CD4-positive, alpha-beta T cell (primary cell): ENCODE data around the gene RNF144A. TPM values are rescaled to one million over a fixed set of nuclear protein-coding genes. Genes with fewer than 3 reads are reported as not detected.

Source experiments
- ATAC-seq: fragments of 200-7000 bp; cut with Tn5 transposase; one replicate; pipeline ENCODE4 v1.10.0; 2022; ENCODE audit warnings: mild to moderate bottlenecking; ENCODE audit not compliant: poor library complexity
- CTCF ChIA-PET: fragments of 350-600 bp; sonication (Branson Sonifier 250); formaldehyde crosslinking; loops from one replicate; lab custom pipeline; 2021; ENCODE audit warnings: antibody characterized with exemption, inconsistent platforms; lab: Charles Lee
- POLR2A ChIA-PET: fragments of 350-600 bp; sonication (Branson Sonifier 250); formaldehyde crosslinking; loops from one replicate; lab custom pipeline; 2021; ENCODE audit warnings: antibody characterized with exemption, inconsistent platforms; lab: Charles Lee
- DNase-seq, 14 experiments: peaks; one replicate each; pipeline ENCODE4 v3.0.0-alpha.2; 2013 to 2020; ENCODE audit warnings: mixed read lengths in 2 of 14
- H3K27ac ChIP-seq, 2 donors: one replicate each; pipeline versions ENCODE4 v1.5.1 to v1.7.0; 2013; ENCODE audit warnings: low read length in 2 of 2, low read depth in 1 of 2, mild to moderate bottlenecking in 1 of 2
- H3K27me3 ChIP-seq, 2 experiments: 1 replicate in 1 of 2; 2 replicates in 1 of 2; pipeline versions ENCODE4 v1.6.1 to v1.7.0; 2013; ENCODE audit warnings: low read length in 2 of 2, control low read depth in 1 of 2, mild to moderate bottlenecking in 1 of 2, moderate library complexity in 1 of 2; ENCODE audit not compliant: insufficient read depth in 2 of 2, control insufficient read depth in 1 of 2
- H3K36me3 ChIP-seq: one replicate; pipeline ENCODE4 v1.6.1; 2013; ENCODE audit warnings: low read length, control low read depth; ENCODE audit not compliant: insufficient read depth
- H3K4me1 ChIP-seq: one replicate; pipeline ENCODE4 v1.6.1; 2013; ENCODE audit warnings: low read length, control low read depth; ENCODE audit not compliant: insufficient read depth
- H3K4me3 ChIP-seq: one replicate; pipeline ENCODE4 v1.5.1; 2013; ENCODE audit warnings: mild to moderate bottlenecking, low read length, moderate library complexity
- H3K9me3 ChIP-seq, 2 experiments: 1 replicate in 1 of 2; 2 replicates in 1 of 2; pipeline versions ENCODE4 v1.6.1 to v1.7.0; 2013; ENCODE audit warnings: low read length in 2 of 2, mild to moderate bottlenecking in 2 of 2, control low read depth in 1 of 2, moderate library complexity in 1 of 2; ENCODE audit not compliant: control insufficient read depth in 1 of 2, insufficient read depth in 1 of 2
- H3K27ac Mint-ChIP-seq: one replicate; pipeline ENCODE4 v1.8.0; 2020; ENCODE audit warnings: mixed read lengths
- H3K27me3 Mint-ChIP-seq: one replicate; pipeline ENCODE4 v1.8.0; 2021; ENCODE audit warnings: mixed read lengths
- H3K36me3 Mint-ChIP-seq: one replicate; pipeline ENCODE4 v1.8.0; 2021; ENCODE audit warnings: low read depth, mixed read lengths
- H3K4me1 Mint-ChIP-seq: one replicate; pipeline ENCODE4 v1.8.0; 2021; ENCODE audit warnings: low read depth, mixed read lengths
- H3K4me3 Mint-ChIP-seq: one replicate; pipeline ENCODE4 v1.8.0; 2020; ENCODE audit warnings: mild to moderate bottlenecking, mixed read lengths
- H3K9me3 Mint-ChIP-seq: one replicate; pipeline ENCODE4 v1.8.0; 2020; ENCODE audit warnings: mixed read lengths
- CTCF ChIP-seq: fragments of 200-600 bp; IDR thresholded peaks from one replicate; pipeline ENCODE4 v1.8.0; 2022; ENCODE audit warnings: antibody characterized with exemption, mild to moderate bottlenecking
- intact Hi-C, 2 experiments: fragments of 100-400 bp; cut with DNase I in 1 of 2; cut with micrococcal nuclease in 1 of 2; formaldehyde crosslinking; loops; one replicate each; pipeline versions ENCODE4 v1.15.1 to v1.9.0; 2023 to 2025; cut with DNase I, micrococcal nuclease
- total RNA-seq, 174 experiments: library from RNA in 2 of 174; stranded (reverse) in 2 of 174; gene quantifications; one replicate each; pipeline ENCODE4 v1.2.3 and lab custom pipeline; 2021 to 2026

Gene RNF144A
- total RNA-seq, 2 experiments from 2014 or later = 39.0 to 40.1 TPM

- TF ChIP-seq CTCF = no peak
- no peaks in the 10 kb centered on the region for H3K9me3 ChIP-seq
- intact Hi-C loops = loop anchor here in 1 of 2 experiments (5.0 kb wide), 2 partner anchors 52 to 1647 kb away; no protein-coding TSS in a partner anchor
- H3K36me3 Mint-ChIP-seq = peaks cover 88% of the 10 kb centered on the region
- no peak overlapping the region for H3K4me3 Mint-ChIP-seq
- no peaks in the 10 kb centered on the region for H3K27me3 Mint-ChIP-seq
- no peaks in the 10 kb centered on the region for H3K9me3 Mint-ChIP-seq
- no peak for DNase-seq
- ChIA-PET POLR2A (no interaction called here), CTCF (no interaction called here)
- H3K4me1 Mint-ChIP-seq = peaks cover 25% of the 10 kb centered on the region
- no peaks in the 10 kb centered on the region for H3K27me3 ChIP-seq
- no peak for ATAC-seq
- H3K36me3 ChIP-seq = peaks cover 33% of the 10 kb centered on the region
- peaks cover 10% of the 10 kb centered on the region for H3K4me1 ChIP-seq
- H3K27ac Mint-ChIP-seq = no peak overlapping the region
- no peak overlapping the region for H3K4me3 ChIP-seq
- no peak overlapping the region for H3K27ac ChIP-seq
Observed at GRCh38 chr2:7040547-7040946, 123.3 kb downstream of the RNF144A start.

- no peak for DNase-seq
- H3K4me3 Mint-ChIP-seq = no peak overlapping the region
- no peak for TF ChIP-seq CTCF
- Histone ChIP-seq H3K27me3 (no peaks in the 10 kb centered on the region), H3K4me1 (peaks cover 15% of the 10 kb centered on the region), H3K27ac (no peak overlapping the region), H3K36me3 (peaks cover 25% of the 10 kb centered on the region), H3K4me3 (no peak overlapping the region), H3K9me3 (no peaks in the 10 kb centered on the region)
- ChIA-PET POLR2A (no interaction called here), CTCF (no interaction called here)
- intact Hi-C loops = loop anchor here in 1 of 2 experiments (5.0 kb wide), 2 partner anchors 51 to 1646 kb away; no protein-coding TSS in a partner anchor
- no peaks in the 10 kb centered on the region for H3K9me3 Mint-ChIP-seq
- peaks cover 33% of the 10 kb centered on the region for H3K4me1 Mint-ChIP-seq
- H3K27me3 Mint-ChIP-seq = no peaks in the 10 kb centered on the region
- no peak for ATAC-seq
- peaks cover 87% of the 10 kb centered on the region for H3K36me3 Mint-ChIP-seq
- peak overlapping the region; percentile 60 for H3K27ac Mint-ChIP-seq
Observed at GRCh38 chr2:7041421-7041820, 124.2 kb downstream of the RNF144A start.

DNA sequence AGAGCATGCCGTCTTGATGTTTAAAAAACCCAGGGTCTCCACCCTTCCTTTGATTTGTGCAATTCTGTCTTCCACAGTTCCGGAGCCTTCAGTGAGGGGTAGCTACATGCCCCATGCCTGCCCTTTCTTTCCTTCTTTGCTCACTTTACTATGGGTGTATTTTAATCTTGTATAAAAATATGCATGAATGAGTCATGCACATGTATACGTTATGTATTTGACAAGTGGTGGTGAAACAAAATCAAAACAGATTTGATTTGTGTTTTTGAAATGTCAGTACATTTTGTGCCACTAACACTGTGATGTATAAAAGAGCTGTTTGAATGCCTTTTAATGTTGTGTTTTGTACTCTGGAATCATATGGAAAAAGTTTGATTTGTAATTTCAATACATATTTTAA lies 126.5 kb downstream of the RNF144A start:
- H3K4me1 Mint-ChIP-seq = peaks cover 37% of the 10 kb centered on the region
- ChIA-PET CTCF (interaction anchor here (1.2 to 2.1 kb wide), 4 partner anchors 16 to 149 kb away, joined by 4 to 9 read pairs (median 4); no protein-coding TSS in a partner anchor), POLR2A (interaction anchor here (2.0 kb wide), 1 partner anchor 14 kb away, joined by 7 read pairs; no protein-coding TSS in a partner anchor)
- ATAC-seq (no peak), DNase-seq (no peak)
- peaks cover 81% of the 10 kb centered on the region for H3K36me3 Mint-ChIP-seq
- Histone ChIP-seq H3K36me3 (peaks cover 18% of the 10 kb centered on the region), H3K4me1 (peaks cover 11% of the 10 kb centered on the region), H3K27me3 (no peaks in the 10 kb centered on the region), H3K27ac (no peak overlapping the region), H3K4me3 (no peak overlapping the region), H3K9me3 (no peaks in the 10 kb centered on the region)
- no peak for TF ChIP-seq CTCF
- intact Hi-C loops = loop anchor here (1.0 to 5.0 kb wide), 5 partner anchors 49 to 1644 kb away; no protein-coding TSS in a partner anchor
- H3K4me3 Mint-ChIP-seq = no peak overlapping the region
- peak overlapping the region; percentile 38 for H3K27ac Mint-ChIP-seq
- H3K9me3 Mint-ChIP-seq = no peaks in the 10 kb centered on the region
- H3K27me3 Mint-ChIP-seq = no peaks in the 10 kb centered on the region
